Measurements from ENCODE around the gene SORCS3.

The SORCS3 gene

GRCh38 chr10:105113666-105114065 lies 472.6 kb downstream of the SORCS3 start:
- DNase-seq: no peak

DNA sequence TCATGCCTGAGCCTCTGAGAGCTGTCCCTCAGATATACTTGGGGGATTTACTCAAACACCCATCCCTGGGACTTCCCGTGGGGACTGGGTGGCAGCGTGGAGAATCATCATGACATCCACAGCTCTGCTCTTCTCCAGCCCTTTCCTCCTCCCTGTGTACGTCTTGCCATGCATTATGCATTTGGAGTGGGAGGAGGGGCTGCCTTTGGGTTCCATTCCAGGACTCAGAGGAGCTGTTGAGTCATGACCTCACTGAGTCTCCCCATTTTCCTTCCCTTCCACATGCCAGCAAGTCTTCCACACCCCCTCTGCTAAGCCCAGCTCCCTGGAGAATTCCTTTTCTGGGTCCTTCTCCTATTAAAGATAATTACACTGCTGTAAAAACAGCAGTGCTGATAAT lies 480.7 kb downstream of the SORCS3 start:
- no peak for DNase-seq

GRCh38 chr10:105128111-105128510 lies 487.0 kb downstream of the SORCS3 start:
- DNase-seq: no peak

DNA sequence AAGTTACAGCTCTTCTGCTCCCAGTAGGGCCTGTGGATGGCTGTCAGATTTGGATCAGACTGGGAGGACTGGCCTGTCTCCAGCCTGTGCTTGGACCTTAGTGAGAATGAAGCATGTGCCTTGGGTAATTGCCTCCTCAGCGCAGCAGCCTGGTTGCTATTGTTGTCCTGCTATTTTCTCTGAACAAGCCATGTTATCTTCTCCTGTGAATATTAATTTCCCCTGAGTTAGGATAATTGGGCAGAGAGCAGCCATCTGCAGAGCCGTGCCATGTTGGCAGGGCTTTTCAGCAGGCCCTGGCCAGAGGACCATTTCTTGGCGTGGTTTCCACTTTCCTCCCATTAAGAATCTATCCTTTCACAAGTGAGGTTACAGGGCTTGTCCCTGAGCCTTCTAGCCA lies 497.3 kb downstream of the SORCS3 start:
- peak; percentile 68 to 84 for DNase-seq

- DNase-seq: no peak
Measured at GRCh38 chr10:105139363-105139896, 498.3 kb downstream of the SORCS3 start.

DNA sequence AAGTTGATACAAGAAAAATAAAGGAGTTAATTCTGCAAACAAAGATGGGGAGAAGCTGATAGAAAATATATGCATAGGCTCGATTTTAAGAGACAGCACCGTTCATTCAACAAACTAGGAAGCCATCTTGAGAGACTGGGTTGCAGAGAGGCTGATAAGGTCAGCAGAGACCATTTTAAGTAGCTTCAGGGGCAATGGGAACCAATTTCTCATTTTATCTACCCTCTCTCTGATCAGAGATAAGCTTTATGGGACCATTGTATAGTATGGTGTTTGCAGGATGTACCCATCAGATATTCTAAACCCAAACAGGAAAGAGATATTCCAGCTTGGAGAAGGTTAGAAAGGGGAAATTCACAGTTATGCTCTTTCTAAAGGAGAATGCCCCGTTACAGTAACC lies 499.5 kb downstream of the SORCS3 start:
- DNase-seq: no peak

DNA sequence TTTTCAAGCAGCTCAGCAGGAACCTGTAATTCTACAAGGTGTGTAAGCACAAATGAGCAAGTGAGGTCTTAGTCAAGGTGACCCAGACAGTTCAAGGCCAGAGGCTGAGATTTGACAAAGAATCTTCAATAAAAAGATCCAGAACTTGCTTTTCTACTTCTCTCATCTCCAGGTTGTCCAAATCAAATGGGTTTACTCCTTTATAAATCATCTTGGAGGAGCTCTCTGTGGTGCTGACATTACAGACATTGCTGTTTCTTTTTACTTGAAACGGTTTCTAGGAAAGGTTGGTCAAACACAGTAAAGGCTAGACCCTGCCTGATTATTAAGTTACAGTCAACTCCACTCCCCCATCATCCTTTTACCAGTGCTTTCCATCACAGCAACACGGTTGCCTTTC lies 504.6 kb downstream of the SORCS3 start:
- no peak for DNase-seq

- no peak for DNase-seq
Measured at GRCh38 chr10:105146436-105146835, 505.3 kb downstream of the SORCS3 start.

GRCh38 chr10:105148456-105148855 lies 507.4 kb downstream of the SORCS3 start:
- no peak for DNase-seq

DNA sequence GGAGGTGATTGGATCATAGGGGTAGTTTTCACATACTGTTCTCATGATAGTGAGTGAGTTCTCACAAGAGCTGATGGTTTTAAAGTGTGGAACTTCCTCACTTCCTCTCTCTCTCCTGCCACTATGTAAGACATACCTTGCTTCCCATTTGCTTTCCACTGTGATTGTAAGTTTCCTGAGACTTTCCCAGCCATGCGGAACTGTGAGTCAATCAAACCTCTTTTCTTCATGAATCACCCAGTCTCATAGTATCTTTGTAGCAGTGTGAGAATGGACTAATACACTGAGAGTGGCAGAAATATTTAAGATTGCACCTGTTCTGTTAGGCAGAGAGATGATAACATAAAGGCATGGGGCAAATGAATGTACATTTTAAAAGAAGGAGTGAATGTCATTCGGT lies 507.8 kb downstream of the SORCS3 start:
- no peak for DNase-seq

DNA sequence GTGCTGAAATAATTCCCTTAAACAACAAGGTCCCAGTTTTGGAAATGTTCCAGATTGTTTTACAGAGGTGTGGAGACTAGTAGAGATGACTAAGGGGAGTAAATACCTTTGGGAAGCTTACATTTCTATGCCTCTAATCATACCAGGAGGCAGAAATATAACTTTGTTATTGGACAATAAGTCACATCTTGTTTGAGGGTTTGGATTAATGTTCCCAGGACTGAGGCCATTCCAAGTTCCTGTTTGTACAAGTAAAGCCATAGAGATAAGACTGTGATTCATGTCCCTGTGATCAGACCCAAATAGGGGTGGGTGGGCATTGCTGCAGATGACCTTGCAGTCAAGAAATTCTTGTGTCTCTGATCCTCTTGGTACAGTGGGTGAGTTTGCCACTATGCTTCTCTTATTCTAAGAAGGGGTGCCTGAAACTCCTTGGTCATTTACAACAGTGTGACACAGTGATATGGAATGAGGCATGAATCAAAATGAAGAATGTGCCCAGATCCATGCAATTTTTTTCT lies 508.3 kb downstream of the SORCS3 start:
- no peak for DNase-seq

DNA sequence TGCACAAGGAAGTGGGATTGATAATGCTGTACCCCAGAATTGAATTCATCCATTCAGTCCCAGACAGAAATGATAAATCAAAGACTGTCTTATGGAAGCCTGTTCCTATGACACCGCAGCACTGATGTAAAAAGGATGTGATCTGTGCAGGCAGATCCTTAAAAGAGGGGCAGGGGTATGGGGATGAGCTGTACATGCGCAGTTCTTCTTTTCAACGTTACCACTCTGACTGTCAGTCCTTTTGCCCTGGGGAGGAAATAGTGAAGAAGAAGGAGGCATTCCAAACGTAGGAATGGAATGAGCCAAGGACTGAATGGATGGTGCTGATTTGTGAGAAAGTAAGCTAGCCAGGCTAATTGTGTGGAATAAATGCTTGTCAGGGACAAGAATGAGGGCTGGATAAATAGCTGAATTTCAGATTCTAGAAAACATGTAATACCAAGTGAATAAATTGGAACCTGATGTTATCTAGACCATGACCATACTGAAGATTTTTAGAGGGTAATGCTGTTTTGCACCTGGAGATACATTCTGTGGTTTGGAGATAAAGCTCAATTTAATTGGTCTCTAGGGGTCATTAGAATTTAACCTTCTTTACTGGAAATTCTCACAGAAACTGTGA lies 509.3 kb downstream of the SORCS3 start:
- no peak for DNase-seq

- DNase-seq: no peak
Measured at GRCh38 chr10:105154736-105155135, 513.6 kb downstream of the SORCS3 start.

DNA sequence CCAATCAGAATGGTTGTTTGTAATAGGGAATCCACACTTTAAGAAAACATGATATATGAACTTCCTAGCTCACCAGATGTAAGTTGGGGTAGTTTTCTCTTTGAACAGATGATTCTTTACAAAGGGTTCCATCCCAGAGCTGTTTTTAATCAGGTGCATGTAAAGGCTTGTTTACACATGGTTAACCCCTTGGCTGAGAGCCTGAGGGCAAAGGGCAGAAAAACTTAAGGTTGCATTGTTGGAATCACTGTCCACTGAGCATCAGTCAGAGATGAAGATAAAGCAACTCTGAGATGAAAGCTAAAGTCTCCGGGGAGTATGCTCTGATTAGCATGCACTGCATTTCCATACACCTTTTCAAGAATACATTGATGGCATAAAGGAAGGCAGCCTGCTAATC lies 518.2 kb downstream of the SORCS3 start:
- no peak for DNase-seq

GRCh38 chr10:105161149-105161548 lies 520.1 kb downstream of the SORCS3 start:
- DNase-seq: no peak

- no peak for DNase-seq
Measured at GRCh38 chr10:105161767-105162166, 520.7 kb downstream of the SORCS3 start.

DNA sequence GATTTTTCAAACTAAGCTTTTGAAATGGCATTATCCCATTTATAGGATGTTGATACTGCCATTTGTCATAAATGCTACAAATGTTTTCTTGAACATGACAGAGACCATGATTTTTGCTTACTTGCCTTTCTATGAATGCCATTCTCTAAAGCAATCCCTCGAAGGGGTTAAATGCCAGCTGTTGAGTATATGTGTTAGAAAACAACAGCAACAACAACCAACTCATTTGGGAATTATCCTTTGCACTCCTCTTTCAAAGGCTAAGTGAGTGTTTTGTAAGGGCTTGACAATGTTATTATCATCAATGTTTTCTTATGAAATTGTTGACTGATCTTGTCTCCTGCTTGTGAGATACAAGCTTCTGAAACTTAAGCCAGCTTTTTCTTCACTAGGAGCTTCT lies 529.4 kb downstream of the SORCS3 start:
- DNase-seq: no peak

DNA sequence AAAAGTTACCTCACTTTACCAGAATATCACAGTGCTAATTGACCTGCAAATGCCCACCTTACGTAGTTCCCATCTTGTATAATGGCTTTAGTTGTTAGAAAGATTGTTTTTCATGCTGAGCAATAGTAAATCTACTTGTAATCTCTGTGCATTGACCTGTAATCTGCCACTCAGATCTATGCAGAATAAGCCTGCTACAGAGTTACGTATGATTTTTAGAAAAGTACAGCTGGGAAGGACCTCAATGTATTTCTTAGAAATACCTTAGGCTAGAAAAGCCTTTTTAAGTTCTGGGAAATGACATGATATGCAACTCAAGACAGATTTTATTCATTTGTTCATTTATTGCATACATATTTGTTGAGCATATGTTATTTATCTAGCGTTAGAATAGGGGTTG lies 530.9 kb downstream of the SORCS3 start:
- no peak for DNase-seq

- DNase-seq: no peak
Measured at GRCh38 chr10:105181626-105182025, 540.5 kb downstream of the SORCS3 start.

- DNase-seq: peak; percentile 37 to 77
Measured at GRCh38 chr10:105183536-105183935, 542.4 kb downstream of the SORCS3 start.

GRCh38 chr10:105185161-105185560 lies 544.1 kb downstream of the SORCS3 start:
- no peak for DNase-seq

DNA sequence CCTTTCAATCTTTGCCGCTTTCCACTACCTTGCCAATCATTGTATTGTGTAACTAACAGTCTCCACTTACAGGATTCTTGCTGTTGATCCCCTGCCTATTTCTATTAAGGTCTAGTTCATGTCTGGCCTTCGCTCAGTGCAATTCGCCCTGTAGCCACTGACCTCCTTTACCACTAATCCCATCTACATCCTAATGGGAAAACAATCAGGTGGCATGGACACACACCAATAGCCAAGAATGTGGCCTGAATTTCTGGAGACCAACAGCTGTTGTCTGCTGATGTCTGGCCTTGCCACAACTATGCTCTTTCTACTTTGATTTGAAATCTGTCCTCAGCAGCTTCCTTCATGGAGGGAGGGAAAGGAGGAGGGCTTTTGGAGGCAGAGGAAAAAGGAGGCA lies 546.2 kb downstream of the SORCS3 start:
- DNase-seq: no peak

GRCh38 chr10:105188737-105189462 lies 547.8 kb downstream of the SORCS3 start:
- DNase-seq: no peak

- no peak for DNase-seq
Measured at GRCh38 chr10:105189463-105189800, 548.3 kb downstream of the SORCS3 start.

- no peak for DNase-seq
Measured at GRCh38 chr10:105192146-105192545, 551.1 kb downstream of the SORCS3 start.

Measured in NCI-H446 (cell line).